CD4-positive, alpha-beta T cell treated with Interleukin-2 at 100 ng/mL for 4 hours (primary cell): ENCODE measurements around the gene LCE2A.
A peak's percentile ranks its signal among the peaks of the same experiment; 100 is the strongest.
"Not testable (repeated sequence)": the region's sequence is repeated elsewhere in the genome, so short reads cannot be mapped to it uniquely, and the experiment has no call there.

Experiments used
- DNase-seq: peaks from one replicate; pipeline ENCODE4 v3.0.0-alpha.2; 2020; ENCODE audit warnings: low spot score

LCE2A gene, protein sequence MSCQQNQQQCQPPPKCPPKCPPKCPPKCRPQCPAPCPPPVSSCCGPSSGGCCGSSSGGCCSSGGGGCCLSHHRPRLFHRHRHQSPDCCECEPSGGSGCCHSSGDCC

DNA sequence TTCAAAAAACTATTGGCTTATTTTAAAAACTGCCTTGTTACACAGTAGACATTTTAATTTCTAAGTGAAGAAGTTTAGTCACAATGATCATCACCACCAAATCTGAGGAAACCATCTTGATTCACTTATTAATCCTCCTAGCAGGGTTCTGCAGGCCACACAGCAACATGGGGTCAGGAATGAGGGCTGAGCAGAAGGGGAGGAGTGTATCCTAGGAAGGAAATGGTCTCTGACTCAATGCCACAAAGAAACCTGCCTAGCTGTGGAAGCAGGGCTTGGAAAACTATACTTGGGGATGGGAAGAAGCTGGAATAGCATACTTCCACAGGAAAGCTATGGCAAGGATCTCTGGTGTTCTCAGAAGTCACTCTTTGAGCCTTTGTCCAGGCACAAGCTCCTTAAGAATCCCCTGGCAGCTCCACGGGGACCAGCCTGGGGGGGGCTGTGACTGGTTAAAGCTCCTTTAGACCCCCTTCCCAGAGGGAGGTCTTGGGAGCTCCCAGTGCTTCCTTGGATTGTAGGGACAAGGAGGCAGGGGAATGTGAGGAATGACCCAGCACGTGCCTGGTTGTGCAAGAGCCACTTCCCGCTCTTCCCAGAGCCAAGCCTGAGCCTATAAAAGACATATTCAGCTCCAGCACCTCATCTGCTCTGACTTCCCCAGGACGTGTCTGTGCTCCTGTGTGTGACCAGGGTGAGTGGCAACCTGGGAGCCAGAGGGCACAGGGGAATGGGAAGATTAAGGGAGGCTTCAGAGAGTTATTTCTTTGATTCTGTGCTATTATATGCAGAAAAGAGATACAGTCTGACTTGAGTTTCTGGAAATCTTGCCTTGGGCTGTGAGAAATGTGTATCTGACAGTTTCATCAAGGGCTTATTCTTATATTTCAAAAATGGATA, at the start of gene LCE2A:
LCE2A (plus strand) TSS at position 645 of the 900 bp plus-strand sequence. CDS start 557 bp downstream, outside the sequence.
- no peak for DNase-seq

DNA sequence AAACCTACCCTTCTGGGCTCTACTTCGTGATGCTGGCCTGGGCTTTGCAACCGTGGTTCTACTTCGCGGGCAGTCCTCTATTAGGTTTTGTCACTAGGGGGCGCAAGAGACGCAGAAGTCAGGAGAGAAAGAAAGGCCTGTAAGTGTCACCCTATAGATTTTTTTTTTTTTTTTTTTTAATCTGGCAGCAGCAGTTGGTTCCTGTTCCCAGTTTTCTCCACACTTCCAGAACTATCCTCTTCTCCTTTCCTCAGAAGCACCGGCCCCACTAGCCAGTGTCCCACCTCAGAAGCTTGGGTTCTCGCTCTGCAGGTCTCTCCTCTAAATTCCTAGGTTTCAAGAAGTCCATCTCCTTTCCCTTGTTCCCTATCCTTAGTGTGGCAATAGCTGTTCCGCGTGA, 44.0 kb upstream of the LCE2A start:
- DNase-seq = peak; percentile 50

DNA sequence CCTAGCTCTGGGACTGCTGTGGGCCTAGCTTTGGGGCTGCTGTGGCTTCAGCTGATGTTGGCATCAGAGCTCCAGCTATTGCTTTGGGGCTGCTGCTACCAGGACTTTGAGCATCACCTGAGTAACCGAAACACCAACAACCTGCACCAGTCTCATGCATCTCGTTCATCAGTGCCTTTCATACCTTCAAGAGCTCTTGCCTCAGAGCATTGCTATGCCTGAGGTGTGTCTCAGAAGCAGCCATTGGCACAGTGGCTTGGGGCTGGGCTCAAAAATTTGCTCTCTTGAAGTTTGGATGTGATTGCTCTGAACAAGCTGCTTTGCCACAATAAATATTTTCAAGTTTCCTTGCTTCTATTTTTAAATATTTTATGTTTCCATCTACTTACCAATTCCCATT, 41.7 kb upstream of the LCE2A start:
- DNase-seq = no peak

DNA sequence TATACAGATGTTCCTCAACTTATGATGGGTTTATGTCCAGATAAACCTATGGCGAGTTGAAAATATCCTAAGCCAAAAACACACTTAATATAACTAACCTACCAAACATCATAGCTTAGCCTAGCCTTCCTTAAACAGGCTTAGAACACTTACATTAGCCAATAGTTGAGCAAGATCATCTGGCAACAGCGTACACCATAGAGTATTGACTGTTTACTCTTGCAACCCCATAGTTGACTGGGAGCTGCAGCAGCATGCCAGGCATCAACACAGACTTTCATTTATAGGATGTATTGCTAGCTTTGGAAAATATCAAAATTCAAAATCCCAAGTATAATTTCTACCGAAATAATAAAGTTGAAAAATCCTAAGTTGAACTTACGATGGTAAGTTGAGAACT, 40.5 kb upstream of the LCE2A start:
- DNase-seq = no peak

DNA sequence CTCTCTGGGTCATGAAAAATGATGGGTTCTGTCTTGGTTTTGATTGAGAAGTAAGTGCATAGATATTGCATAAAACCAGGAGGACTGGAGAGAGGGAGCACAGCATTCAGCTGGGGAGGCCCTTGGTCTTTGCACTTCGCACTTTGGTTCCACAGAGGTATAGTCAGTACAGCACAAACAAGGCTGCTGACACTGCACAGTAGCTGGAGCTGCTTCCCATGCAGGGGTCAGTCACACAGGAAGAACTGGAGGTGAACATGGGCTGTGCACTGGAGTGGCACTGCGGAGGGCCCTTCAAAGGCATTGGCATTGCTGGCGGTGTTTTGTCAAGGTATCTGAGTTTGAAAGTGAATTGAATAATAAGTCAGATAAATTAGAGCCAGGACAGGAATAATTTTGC, 39.5 kb upstream of the LCE2A start:
- no peak for DNase-seq

DNA sequence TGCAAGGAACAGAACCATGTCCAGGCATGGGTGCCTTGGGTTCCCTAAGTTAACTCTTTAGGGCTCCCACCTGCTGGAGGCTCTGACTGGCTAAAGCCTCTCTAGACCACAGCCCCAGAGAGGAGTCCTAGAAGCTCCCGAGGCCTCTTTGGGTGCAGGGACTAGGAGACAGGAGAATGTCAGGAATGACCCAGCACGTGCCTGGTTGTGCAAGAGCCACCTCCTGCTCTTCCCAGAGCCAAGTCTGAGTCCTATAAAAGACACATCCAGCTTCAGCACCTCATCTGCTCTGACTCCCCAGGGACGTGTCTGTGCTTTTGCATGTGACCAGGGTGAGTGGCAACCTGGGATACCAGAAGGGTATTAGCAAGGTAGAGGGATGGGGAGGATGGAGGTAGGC, 35.0 kb upstream of the LCE2A start, which contains the start of gene LCE2D:
LCE2D (plus strand) TSS at position 283 of the 400 bp plus-strand sequence. CDS start 726 bp downstream, outside the sequence.
- no peak for DNase-seq

DNA sequence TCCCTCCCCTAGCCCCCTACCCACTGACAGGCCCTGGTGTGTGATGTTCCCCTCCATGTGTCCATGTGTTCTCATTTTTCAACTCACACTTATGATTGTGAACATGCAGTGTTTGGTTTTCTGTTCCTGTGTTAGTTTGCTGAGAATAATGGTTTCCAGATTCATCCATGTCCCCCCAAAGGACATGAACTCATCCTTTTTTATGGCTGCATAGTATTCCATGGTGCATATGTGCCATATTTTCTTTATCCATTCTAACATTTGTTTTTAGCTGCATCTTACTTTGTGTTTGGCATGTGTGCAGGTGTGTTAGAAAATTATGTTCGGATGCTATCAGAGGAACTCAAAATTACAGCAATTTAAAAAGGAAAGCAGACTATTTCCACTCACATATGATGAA, 32.0 kb upstream of the LCE2A start:
- DNase-seq = not testable (repeated sequence)

DNA sequence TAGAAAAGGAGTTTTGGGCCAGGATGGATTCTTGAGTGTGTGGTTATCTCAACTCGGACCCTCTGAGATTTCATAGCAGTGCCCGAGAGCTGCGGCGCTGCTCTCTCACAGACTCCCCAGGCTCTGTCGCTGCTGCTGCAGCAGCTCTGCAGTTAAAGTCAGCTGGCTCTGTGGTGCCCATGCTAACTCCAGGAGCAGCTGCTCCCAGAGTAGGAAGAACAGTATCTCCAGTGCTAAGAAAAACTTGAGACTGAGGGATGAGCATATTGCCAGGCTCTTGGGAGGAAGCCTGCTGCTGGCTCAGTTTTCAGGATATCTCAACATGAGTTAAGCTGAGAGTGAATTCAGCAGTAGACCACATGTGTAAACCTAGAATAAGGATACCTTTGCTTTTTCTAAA, 30.5 kb upstream of the LCE2A start:
- no peak for DNase-seq

DNA sequence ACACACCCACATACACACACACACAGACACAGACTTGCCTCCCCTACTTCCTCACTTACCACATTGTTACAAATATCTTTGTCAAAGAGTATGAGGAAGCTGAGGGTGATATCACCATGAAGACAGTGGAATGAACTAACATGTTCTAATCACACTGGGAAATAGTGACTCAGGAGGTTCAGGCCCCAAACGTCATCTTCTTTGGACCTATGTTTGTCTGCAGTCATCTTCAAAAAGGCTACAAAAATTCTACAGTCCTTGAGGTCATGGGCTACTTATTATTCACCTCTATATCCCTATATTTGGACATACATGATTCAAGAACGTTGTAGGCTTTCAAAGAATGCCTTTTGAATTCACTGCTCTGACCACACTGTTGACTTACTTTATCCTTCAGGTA, 25.1 kb upstream of the LCE2A start:
- DNase-seq = no peak

DNA sequence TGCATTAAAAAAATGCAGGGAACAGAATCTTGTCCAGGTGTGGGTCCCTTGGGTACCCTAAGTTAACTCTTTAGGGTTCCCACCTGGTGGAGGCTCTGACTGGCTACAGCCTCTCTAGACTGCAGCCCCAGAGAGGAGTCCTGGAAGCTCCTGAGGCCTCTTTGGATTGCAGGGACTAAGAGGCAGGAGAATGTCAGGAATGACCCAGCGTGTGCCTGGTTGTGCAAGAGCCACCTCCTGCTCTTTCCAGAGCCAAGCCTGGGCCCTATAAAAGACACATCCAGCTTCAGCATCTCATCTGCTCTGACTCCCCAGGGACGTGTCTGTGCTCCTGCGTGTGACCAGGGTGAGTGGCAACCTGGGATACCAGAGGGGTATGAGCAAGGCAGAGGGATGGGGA, 23.2 kb upstream of the LCE2A start, which contains the start of gene LCE2C:
LCE2C (plus strand) TSS at position 297 of the 400 bp plus-strand sequence. CDS start 737 bp downstream, outside the sequence.
- DNase-seq = not testable (repeated sequence)

DNA sequence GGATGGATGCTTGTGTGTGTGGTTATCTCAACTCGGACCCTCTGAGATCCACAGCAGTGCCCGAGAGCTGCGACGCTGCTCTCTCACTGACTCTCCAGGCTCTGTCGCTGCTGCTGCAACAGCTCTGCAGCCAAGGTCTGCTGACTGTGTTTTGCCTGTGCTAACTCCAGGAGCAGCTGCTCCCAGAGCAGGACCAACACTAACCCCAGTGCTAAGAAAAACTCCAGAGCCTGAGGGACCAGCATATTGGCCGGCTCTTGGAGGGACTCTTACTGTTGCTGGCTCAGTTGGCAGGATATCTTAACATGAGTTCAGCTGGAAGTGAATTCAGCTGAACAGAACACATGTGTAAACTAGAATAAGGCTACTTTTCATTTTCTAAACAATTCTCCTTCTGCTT, 18.7 kb upstream of the LCE2A start:
- no peak for DNase-seq

DNA sequence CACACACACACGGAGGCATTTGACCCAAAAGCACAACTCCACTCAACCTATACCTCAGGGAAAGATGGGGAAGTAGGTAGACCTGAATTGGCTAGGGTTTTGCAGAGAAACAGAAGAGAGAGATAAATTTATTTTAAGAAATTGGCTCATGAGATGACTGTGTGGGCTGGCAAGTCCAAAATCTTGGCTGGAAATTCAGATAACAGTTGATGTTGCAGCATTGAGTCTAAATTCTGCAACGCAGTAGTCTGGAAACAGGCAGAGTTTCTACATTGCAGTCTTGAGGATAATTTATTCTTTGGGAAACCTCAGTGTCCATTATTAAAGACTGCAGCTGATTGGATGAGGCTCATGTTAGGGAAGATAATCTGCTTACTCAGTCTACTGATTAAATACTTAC, 16.5 kb upstream of the LCE2A start:
- DNase-seq = no peak

DNA sequence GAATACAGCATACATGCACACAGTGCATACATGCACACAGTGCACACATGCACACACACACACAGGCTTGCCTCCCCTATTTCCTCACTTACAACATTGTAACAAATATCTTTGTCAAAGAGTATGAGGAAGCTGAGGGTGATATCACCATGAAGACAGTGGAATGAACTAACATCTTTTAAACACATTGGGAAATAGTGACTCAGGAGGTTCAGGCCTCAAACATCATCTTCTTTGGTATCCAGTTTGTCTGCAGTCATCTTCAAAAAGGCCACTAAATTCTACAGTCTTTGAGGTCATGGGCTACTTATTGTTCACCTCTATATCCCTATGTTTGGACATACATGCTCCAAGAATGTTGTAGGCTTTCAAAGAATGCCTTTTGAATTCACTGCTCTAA, 14.3 kb upstream of the LCE2A start:
- DNase-seq = no peak

DNA sequence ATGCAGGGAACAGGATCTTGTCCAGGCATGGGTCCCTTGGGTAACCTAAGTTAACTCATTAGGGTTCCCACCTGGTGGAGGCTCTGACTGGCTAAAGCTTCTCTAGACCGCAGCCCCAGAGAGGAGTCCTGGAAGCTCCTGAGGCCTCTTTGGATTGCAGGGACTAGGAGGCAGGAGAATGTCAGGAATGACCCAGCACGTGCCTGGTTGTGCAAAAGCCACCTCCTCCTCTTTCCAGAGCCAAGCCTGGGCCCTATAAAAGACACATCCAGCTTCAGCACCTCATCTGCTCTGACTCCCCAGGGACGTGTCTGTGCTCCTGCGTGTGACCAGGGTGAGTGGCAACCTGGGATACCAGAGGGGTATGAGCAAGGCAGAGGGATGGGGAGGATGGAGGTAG, 12.3 kb upstream of the LCE2A start, which contains the start of gene LCE2B:
LCE2B (plus strand) TSS at position 301 of the 400 bp plus-strand sequence. CDS start 721 bp downstream, outside the sequence.
- DNase-seq = not testable (repeated sequence)

DNA sequence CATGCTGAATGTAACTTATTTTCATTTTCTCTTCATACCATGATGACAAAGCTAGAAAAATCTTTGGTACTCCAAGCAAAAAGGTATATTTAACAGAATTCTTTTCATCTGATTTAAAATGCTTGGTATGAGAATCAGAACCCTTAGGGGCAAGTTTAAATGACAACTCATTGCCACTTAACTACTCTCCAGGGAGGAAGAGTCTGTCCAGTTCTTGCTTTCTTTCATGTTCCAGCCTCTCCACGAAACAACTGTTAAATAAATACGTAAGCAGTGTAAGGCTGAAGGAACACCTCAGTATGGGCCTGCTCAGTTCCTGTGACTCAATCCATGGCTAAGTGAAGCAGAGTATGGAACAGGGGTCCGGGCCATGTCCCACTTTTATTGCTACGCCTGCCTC, 1.6 kb downstream of the LCE2A start:
- DNase-seq = no peak

DNA sequence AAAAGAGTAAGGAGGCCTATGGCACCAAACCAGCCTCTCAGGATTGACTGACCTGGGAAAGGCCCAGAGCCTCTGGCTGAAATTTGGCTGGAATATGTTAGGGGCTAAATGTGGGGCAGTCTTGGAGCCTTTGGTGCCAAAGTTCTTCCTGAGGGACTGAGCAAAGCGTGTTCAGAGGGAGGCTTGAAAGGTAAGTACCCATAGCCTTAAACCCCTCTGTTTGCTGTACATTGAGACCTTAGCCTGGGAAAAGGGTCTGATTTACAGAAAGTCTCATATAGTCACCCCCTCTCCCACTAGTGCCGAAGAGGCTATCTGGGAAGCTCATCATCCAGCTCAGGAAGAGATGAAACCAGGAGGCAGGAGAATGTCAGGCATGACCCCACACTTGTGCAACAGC, 9.7 kb downstream of the LCE2A start, which contains the start of gene LCE4A:
LCE4A (plus strand) TSS at position 301 of the 400 bp plus-strand sequence. CDS start 916 bp downstream, outside the sequence.
- no peak for DNase-seq

DNA sequence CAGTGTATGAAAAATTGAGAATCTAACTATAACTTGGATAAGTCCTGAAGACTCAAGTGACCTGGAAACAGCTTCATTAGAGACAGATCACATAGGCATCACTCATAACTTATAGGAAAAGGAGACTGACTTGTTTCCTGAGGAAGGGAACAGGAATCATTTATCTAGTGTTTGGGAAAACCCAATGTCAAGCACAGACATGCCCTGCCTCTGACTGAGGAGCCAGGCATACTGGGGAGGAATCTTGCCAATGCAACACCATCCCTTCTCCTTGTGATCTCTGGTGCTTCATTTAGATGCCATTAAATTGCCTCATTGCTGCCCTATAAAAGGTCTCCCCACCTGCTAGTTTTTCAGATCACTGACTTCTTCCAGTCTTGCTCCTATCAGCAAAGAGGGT, 20.1 kb downstream of the LCE2A start:
- no peak for DNase-seq

DNA sequence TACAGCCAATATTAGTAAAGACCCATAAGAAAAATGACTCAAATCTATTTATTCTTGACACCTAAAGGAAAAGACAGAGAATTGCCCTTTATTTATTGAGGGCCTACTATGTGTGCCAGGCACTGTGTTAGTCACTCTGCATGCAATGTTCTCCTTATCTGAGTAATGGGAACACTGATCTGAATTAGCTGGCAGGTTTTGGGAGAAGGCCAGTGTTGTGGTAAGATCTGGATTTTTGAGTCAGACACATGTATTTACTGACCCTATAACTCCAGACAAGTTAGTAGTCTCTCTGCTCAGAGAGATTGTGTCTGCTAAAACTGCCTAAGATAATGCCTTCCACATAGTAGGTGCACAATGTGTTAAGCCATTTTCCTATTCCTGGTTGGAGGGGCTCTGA, 27.1 kb downstream of the LCE2A start:
- no peak for DNase-seq

DNA sequence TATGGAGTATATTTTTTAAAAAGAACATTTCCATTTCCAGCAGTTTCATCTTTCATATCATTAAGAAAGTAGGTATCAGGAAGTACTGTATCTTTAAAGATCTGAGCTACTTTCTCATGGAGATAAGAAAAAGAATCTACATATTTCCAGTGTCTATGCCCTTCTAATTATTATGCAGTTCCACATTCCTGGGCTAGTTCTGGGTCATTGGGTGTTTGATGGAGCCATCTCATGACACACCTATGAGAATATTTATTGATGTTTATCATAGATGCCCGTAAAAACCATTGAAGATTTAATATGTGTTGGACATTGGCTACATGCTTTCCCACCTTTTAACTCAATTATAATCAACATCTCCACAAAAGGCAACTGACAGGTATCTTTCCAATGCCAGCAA, 30.8 kb downstream of the LCE2A start:
- no peak for DNase-seq

DNA sequence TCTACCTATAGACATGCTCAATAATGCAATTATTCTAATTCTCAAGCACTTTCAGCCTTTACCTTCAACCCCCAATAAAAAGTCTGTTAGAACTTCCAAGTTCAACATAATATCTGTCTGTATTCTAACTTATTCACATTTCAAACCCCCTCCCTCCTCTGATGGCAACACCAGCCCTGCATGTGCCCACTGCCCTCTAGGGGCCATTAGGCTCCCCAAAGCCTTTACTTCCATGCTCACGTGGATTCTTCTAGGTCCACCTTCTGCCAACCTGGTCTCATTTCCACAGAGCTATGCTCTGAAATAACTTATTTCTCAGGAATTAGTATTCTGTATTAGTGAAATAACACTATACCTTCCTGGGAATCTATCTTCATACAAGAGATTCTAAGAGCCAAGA, 37.5 kb downstream of the LCE2A start:
- DNase-seq = no peak

DNA sequence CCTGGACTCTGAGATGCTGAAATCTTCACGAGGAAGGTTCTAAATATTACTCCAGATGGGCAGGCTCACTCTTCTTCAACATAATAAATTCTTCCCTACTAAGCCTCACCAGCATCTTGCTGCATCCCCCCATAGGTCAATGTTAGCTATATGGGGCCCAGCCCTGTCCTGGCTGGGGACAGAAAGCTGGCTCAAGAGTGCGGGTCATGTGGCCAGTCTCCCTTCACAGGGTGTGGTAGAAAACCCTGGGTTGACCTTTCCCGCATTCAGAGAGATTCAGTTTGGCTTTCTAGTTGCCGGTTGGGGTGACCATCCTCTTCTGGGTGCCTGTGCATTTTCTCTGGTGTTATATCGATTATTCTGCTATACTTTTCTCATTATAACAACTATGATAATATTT, 39.9 kb downstream of the LCE2A start:
- DNase-seq = no peak

DNA sequence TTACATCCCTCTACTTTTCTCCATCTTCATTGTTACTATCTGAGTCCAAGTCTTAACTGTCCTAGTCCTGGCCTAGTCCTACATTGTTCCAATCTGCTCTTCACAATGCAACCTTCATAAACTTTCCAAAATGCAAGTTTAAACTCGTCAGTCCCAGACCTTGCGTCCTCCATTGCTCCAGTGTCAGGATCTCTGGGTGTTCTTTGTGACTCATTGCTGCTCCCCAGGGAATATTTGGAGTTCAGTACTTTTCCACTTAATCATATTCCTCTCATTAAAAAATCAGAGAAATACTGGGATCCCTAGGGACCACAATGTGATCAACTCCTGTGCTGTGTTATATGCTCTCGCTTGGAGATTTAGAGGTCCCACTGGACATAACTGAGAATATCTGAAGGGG, 41.7 kb downstream of the LCE2A start:
- no peak for DNase-seq

DNA sequence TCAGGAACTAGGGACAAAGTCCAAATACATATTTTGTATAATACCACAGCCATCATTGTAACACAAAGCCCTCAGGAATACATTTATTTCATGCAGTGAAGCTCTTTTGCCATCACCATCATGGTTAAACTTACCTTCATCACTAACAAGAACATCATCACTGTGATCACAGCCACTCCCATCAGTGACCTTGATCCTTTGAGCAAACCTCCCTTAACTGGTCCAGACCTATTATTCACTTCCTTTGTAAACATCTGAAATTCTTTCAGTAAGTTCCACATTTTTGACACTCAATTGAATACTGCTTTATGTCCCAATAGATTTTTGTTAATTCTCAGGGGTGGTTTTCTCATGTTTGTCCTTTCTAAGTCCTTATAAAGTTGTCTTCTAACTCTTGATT, 43.5 kb downstream of the LCE2A start:
- no peak for DNase-seq
